HEK293 (cell line): ENCODE results near the gene PTPN3.

ENCODE experiments used
- CTCF ChIA-PET: fragments of 350-600 bp; formaldehyde crosslinking; extraction: SDS; loops from one replicate; lab custom pipeline; 2021; ENCODE audit warnings: antibody characterized with exemption; lab: Yijun Ruan, JAX
- POLR2A ChIA-PET: fragments of 300-600 bp; formaldehyde crosslinking; extraction: SDS; loops from one replicate; lab custom pipeline; 2020; ENCODE audit warnings: antibody characterized with exemption, inconsistent platforms; lab: Yijun Ruan, JAX
- H3K27ac ChIP-seq: fragments of 200-500 bp; sonication (Bioruptor generic); 2 replicates; pipeline ENCODE4 v1.5.1; 2014; ENCODE audit warnings: low read depth, low read length, control low read depth, inconsistent platforms; ENCODE audit errors: extremely low read depth
- H3K36me3 ChIP-seq, 2 experiments: fragments of 200-500 bp in 1 of 2; sonication (Bioruptor generic) in 1 of 2; 1 replicate in 1 of 2; 2 replicates in 1 of 2; pipeline ENCODE4 v1.5.1; 2014 to 2017; ENCODE audit warnings: inconsistent platforms in 2 of 2, low read length in 2 of 2; ENCODE audit not compliant: control insufficient read depth in 2 of 2, insufficient read depth in 1 of 2
- H3K4me1 ChIP-seq: fragments of 200-500 bp; sonication (Bioruptor generic); 2 replicates; pipeline ENCODE4 v1.5.1; 2014; ENCODE audit warnings: mild to moderate bottlenecking, low read length, inconsistent platforms; ENCODE audit not compliant: control insufficient read depth, insufficient read depth
- H3K4me3 ChIP-seq: 2 replicates; pipeline ENCODE4 v1.5.1; 2011; ENCODE audit warnings: low read depth, mild to moderate bottlenecking, control low read depth, low read length, moderate library complexity
- H3K9me3 ChIP-seq: fragments of 200-500 bp; sonication (Bioruptor generic); 2 replicates; pipeline ENCODE4 v1.5.1; 2014; ENCODE audit warnings: low read depth, low read length, inconsistent platforms; ENCODE audit not compliant: control insufficient read depth, insufficient read depth
- EGR2 ChIP-seq: fragments of 450-650 bp; formaldehyde crosslinking; IDR thresholded peaks from 2 replicates; pipeline ENCODE4 v1.5.1; 2016; ENCODE audit warnings: low read depth, missing biosample characterization, missing genetic modification characterization
- GLI2 ChIP-seq: fragments of 450-650 bp; formaldehyde crosslinking; IDR thresholded peaks from 2 replicates; pipeline ENCODE4; 2017; ENCODE audit warnings: missing biosample characterization, missing genetic modification characterization, low read depth, borderline replicate concordance
- KLF1 ChIP-seq: fragments of 450-650 bp; formaldehyde crosslinking; IDR thresholded peaks from 2 replicates; pipeline ENCODE4 v1.5.1; 2016; ENCODE audit warnings: missing biosample characterization, missing genetic modification characterization
- KLF17 ChIP-seq: fragments of 450-650 bp; formaldehyde crosslinking; IDR thresholded peaks from 2 replicates; pipeline ENCODE4 v1.5.1; 2016; ENCODE audit warnings: missing biosample characterization, missing genetic modification characterization
- SALL2 ChIP-seq: fragments of 450-650 bp; formaldehyde crosslinking; IDR thresholded peaks from 2 replicates; pipeline ENCODE4 v1.5.0; 2017; ENCODE audit warnings: missing biosample characterization, mild to moderate bottlenecking, missing genetic modification characterization, borderline replicate concordance
- ZEB2 ChIP-seq: fragments of 450-650 bp; formaldehyde crosslinking; IDR thresholded peaks from 2 replicates; pipeline ENCODE4 v1.5.1; 2016; ENCODE audit warnings: missing biosample characterization, missing genetic modification characterization
- ZFHX2 ChIP-seq: fragments of 450-650 bp; formaldehyde crosslinking; conservative IDR thresholded peaks from 2 replicates; pipeline ENCODE4 v1.5.1; 2016; ENCODE audit warnings: missing biosample characterization, missing genetic modification characterization
- ZFP41 ChIP-seq: fragments of 450-650 bp; formaldehyde crosslinking; IDR thresholded peaks from 2 replicates; pipeline ENCODE4 v1.5.1; 2016; ENCODE audit warnings: missing biosample characterization, missing genetic modification characterization, borderline replicate concordance
- ZNF146 ChIP-seq: fragments of 450-650 bp; formaldehyde crosslinking; IDR thresholded peaks from 2 replicates; pipeline ENCODE4 v1.5.1; 2016; ENCODE audit warnings: missing biosample characterization, missing genetic modification characterization
- ZNF155 ChIP-seq: fragments of 450-650 bp; formaldehyde crosslinking; IDR thresholded peaks from 2 replicates; pipeline ENCODE4 v1.5.1; 2016; ENCODE audit warnings: missing biosample characterization, missing genetic modification characterization
- ZNF18 ChIP-seq: fragments of 450-650 bp; formaldehyde crosslinking; IDR thresholded peaks from 2 replicates; pipeline ENCODE4 v1.5.1; 2016; ENCODE audit warnings: missing biosample characterization, missing genetic modification characterization
- ZNF184 ChIP-seq: fragments of 450-650 bp; IDR thresholded peaks from 2 replicates; pipeline ENCODE4 v1.5.1; 2018; ENCODE audit warnings: missing biosample characterization, mild to moderate bottlenecking, missing genetic modification characterization
- ZNF211 ChIP-seq: fragments of 450-650 bp; formaldehyde crosslinking; IDR thresholded peaks from 2 replicates; pipeline ENCODE4 v1.5.1; 2016; ENCODE audit warnings: low read depth, missing biosample characterization, missing genetic modification characterization
- ZNF223 ChIP-seq: fragments of 450-650 bp; formaldehyde crosslinking; IDR thresholded peaks from 2 replicates; pipeline ENCODE4 v1.5.1; 2016; ENCODE audit warnings: missing biosample characterization, missing genetic modification characterization
- ZNF24 ChIP-seq: fragments of 450-650 bp; formaldehyde crosslinking; IDR thresholded peaks from 2 replicates; pipeline ENCODE4 v1.5.1; 2016; ENCODE audit warnings: missing biosample characterization, missing genetic modification characterization
- ZNF274 ChIP-seq, 2 experiments: fragments of 200-500 bp in 1 of 2; fragments of 450-650 bp in 1 of 2; sonication (Bioruptor generic) in 1 of 2; formaldehyde crosslinking in 1 of 2; IDR thresholded peaks; 2 replicates each; pipeline versions ENCODE4 v1.5.1 to v1.6.1; 2014 to 2016; ENCODE audit warnings: borderline replicate concordance in 1 of 2, inconsistent platforms in 1 of 2, low read length in 1 of 2, missing biosample characterization in 1 of 2, missing genetic modification characterization in 1 of 2
- ZNF473 ChIP-seq: fragments of 450-650 bp; formaldehyde crosslinking; IDR thresholded peaks from 2 replicates; pipeline ENCODE4 v1.5.1; 2017; ENCODE audit warnings: missing biosample characterization, missing genetic modification characterization
- ZNF510 ChIP-seq: fragments of 450-650 bp; formaldehyde crosslinking; IDR thresholded peaks from 2 replicates; pipeline ENCODE4 v1.5.1; 2018; ENCODE audit warnings: mild to moderate bottlenecking, missing genetic modification characterization, missing biosample characterization; ENCODE audit not compliant: insufficient replicate concordance
- ZNF513 ChIP-seq: fragments of 450-650 bp; IDR thresholded peaks from 2 replicates; pipeline ENCODE4 v1.5.1; 2018; ENCODE audit warnings: missing biosample characterization, missing genetic modification characterization
- ZNF549 ChIP-seq: fragments of 450-650 bp; IDR thresholded peaks from 2 replicates; pipeline ENCODE4 v1.5.1; 2018; ENCODE audit warnings: missing biosample characterization, missing genetic modification characterization, mild to moderate bottlenecking, inconsistent platforms, moderate library complexity
- ZNF561 ChIP-seq: fragments of 450-650 bp; IDR thresholded peaks from 2 replicates; pipeline ENCODE4 v1.5.1; 2018; ENCODE audit warnings: missing biosample characterization, missing genetic modification characterization, borderline replicate concordance
- ZNF677 ChIP-seq: fragments of 450-650 bp; IDR thresholded peaks from 2 replicates; pipeline ENCODE4 v1.5.0; 2018; ENCODE audit warnings: missing biosample characterization, mild to moderate bottlenecking, missing genetic modification characterization, moderate library complexity

PTPN3 gene

GRCh38 chr9:109488791-109489492, 9.2 kb downstream of the PTPN3 start:
- no peaks in the 10 kb centered on the region for H3K36me3 ChIP-seq
- H3K4me3 ChIP-seq, result no peak overlapping the region
- ChIA-PET CTCF (interaction anchor here (1.0 to 1.7 kb wide), 2 partner anchors 16 to 18 kb away, joined by 3 to 4 read pairs; no protein-coding TSS in a partner anchor), POLR2A (no interaction called here)
- no peaks in the 10 kb centered on the region for H3K4me1 ChIP-seq
- no peak overlapping the region for H3K27ac ChIP-seq
- TF ChIP-seq KLF1 (tag by site-specific recombination) (peak; percentile 80), EGR2 (peak; percentile 72), GLI2 (no peak), ZFHX2 (tag by site-specific recombination) (peak; percentile 52)
- no peaks in the 10 kb centered on the region for H3K9me3 ChIP-seq

GRCh38 chr9:109488351-109488750, 9.8 kb downstream of the PTPN3 start:
- POLR2A ChIA-PET, result no interaction called here
- TF ChIP-seq GLI2 (no peak), ZNF155 (tag by site-specific recombination) (no peak), ZNF146 (tag by site-specific recombination) (no peak), ZNF18 (tag by site-specific recombination) (no peak), ZNF211 (tag by site-specific recombination) (no peak), ZNF274 (IDR thresholded peaks at IDR 0.05; ENCODE audit: low read length) (no peak), ZNF274 (tag by site-specific recombination; IDR thresholded peaks at IDR 0.05; ENCODE audit: borderline replicate concordance) (no peak), ZNF223 (no peak), ZFP41 (tag by site-specific recombination) (no peak), ZNF513 (tag by site-specific recombination) (no peak), ZNF677 (tag by site-specific recombination) (no peak), KLF17 (no peak), ZNF184 (tag by site-specific recombination) (no peak), ZNF473 (no peak), ZNF561 (tag by site-specific recombination) (no peak), ZNF510 (tag by site-specific recombination) (no peak), SALL2 (tag by site-specific recombination) (no peak), ZEB2 (tag by site-specific recombination) (no peak), ZNF549 (tag by site-specific recombination) (no peak), ZNF24 (no peak)
- TF ChIP-seq, all 188 proteins: peak for 0
- H3K4me3 ChIP-seq, result no peak overlapping the region
- no peaks in the 10 kb centered on the region for H3K4me1 ChIP-seq
- no peaks in the 10 kb centered on the region for H3K9me3 ChIP-seq
- H3K36me3 ChIP-seq, result no peaks in the 10 kb centered on the region
- CTCF ChIA-PET, result no interaction called here
- no peak overlapping the region for H3K27ac ChIP-seq
